HG03103 (cell line): ENCODE results near the gene SNX10.
A peak's percentile ranks its signal among the peaks of the same experiment; 100 is the strongest.
"Not testable (repeated sequence)": the region's sequence is repeated elsewhere in the genome, so short reads cannot be mapped to it uniquely, and the experiment has no call there.

Experiments
- ATAC-seq: cut with Tn5 transposase; IDR thresholded peaks from one replicate; pipeline ENCODE4 v1.9.1; 2021; ENCODE audit warnings: low read depth; ENCODE audit not compliant: unreplicated experiment

SNX10 gene, protein sequence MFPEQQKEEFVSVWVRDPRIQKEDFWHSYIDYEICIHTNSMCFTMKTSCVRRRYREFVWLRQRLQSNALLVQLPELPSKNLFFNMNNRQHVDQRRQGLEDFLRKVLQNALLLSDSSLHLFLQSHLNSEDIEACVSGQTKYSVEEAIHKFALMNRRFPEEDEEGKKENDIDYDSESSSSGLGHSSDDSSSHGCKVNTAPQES

GRCh38 chr7:26291699-26292538, at the start of gene SNX10:
Gene SNX10, plus strand, starts transcription at chr7:26291862. Its CDS starts 54,581 bp downstream, at chr7:26346443.
- peak; percentile 72 for ATAC-seq

GRCh38 chr7:26245150-26245549, 46.5 kb upstream of the SNX10 start:
- ATAC-seq, result no peak

DNA sequence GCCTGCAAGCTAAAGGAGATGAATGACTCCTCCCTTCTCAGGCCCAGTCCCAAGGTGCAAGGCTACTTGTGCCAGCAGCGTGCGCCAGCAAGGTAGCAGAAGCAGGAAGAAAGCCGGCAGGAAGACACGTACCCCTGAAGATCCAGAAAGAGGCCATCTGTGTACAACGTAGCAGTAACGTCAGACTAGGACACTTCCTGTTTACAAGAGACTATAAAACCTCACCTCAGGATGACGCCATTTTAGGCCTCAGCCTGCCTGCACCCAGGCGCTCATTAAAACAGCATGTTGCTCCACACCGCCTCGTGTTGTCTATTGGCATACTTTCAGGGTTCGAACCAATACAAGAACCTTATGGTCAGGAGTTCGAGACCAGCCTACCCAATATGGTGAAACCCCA, 41.4 kb upstream of the SNX10 start:
- no peak for ATAC-seq

DNA sequence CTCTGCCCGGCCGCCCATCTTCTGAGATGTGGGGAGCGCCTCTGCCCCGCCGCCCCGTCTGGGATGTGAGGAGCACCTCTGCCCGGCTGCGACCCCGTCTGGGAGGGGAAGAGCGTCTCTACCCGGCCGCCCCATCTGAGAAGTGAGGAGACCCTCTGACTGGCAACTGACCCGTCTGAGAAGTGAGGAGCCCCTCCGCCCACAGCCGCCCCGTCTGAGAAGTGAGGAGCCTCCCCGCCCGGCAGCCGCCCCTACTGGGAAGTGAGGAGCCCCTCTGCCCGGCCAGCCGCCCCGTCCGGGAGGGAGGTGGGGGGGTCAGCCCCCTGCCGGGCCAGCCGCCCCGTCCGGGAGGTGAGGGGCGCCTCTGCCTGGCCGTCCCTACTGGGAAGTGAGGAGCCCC, 29.8 kb upstream of the SNX10 start:
- ATAC-seq, result not testable (repeated sequence)

DNA sequence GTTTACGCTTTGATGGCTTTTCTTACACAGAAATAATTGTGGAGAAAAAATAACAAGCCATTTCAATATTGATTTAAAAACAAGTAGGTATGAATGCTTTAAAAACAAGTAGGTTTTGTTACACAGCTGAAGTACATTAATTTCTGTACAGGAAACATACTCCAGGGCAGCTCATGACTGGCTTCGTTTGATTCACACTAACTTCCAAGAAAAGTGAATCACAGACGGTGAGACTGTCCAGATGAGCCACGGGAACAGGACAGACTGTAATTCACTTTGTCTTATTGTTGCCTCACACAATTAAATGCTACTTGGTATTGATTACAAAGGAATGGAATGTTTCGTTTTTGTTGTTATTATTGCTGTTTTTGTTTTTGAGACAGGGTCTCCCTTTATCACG, 26.6 kb upstream of the SNX10 start:
- ATAC-seq, result no peak

GRCh38 chr7:26265499-26266075, 26.1 kb upstream of the SNX10 start:
- ATAC-seq, result no peak

- ATAC-seq, result no peak
Observed at GRCh38 chr7:26267601-26268166, 24.0 kb upstream of the SNX10 start.

DNA sequence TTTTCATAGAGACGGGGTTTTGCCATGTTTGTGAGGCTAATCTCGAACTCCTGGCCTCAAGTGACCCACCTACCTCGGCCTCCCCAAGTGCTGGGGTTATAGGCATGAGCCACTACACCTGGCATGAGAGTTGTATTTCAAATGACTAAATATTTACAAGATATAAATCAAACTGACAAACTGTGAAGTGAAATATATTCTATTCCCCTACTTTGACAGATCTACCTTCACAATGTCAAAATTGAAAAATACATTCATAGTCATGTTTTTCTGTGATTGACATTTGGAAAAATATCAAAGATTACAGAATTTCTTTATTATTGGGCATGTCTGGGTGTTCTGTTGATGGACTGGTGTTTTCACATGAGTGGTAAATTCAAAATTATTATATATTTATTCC, 16.4 kb upstream of the SNX10 start:
- ATAC-seq, result no peak

DNA sequence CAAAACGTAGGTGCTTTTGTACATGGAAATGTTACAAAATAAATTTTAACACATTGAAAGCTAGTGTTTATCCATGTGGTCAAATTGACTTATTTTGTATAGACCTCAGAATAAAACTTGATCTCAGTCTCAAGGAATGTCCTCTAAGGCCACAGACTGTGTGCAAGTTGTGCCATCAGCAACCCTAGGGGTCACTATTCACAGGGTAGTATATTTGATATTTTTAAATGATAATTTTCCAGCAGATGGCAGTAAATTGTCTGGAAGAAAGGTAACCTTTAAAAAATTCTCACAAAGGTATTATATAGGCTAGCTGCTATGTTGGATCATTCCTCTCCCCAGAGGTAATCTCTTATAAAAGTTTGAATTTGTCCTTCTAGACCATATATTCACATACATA, 12.9 kb upstream of the SNX10 start:
- no peak for ATAC-seq

- no peak for ATAC-seq
Observed at GRCh38 chr7:26279405-26279804, 12.3 kb upstream of the SNX10 start.

GRCh38 chr7:26280097-26280496, 11.6 kb upstream of the SNX10 start:
- no peak for ATAC-seq

DNA sequence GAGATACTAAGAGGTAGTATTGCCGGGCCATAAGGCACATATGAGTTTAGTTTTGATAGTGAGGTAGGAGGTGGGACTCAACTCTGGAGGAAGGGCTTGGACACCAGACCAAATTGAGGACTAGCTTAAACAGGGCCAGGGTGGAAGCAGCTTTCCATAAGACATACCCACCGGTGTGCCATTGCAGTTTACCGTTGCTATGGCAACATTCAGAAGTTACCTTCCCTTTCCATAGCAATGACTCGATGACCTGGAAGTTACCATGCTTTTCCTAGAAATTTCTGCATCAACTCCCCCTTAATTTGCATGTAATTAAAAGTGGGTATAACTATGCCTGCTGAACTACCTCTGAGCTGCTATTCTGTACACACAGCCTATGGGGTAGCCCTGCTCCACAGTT, 10.9 kb upstream of the SNX10 start:
- ATAC-seq, result no peak

GRCh38 chr7:26284477-26284876, 7.2 kb upstream of the SNX10 start:
- no peak for ATAC-seq

GRCh38 chr7:26284995-26285632, 6.5 kb upstream of the SNX10 start:
- ATAC-seq, result no peak

DNA sequence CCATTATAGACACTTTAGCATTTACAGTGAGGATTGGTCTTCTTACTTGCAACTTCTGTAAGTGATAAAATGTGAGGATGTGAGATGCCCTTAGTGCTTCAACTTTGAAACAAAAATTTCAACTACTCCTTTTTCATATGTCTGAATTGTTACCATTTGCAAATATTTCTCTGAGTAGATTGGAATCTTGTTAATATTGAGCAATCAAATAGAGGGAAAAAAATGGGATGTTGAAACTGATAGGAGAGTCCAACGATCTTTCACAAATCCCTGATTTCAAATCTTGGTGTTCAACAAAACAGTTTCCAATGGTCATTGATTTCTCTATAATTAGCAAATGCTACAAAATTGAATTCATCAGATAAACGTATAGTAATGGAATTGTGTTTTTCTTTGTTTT, 5.5 kb upstream of the SNX10 start:
- ATAC-seq, result no peak

DNA sequence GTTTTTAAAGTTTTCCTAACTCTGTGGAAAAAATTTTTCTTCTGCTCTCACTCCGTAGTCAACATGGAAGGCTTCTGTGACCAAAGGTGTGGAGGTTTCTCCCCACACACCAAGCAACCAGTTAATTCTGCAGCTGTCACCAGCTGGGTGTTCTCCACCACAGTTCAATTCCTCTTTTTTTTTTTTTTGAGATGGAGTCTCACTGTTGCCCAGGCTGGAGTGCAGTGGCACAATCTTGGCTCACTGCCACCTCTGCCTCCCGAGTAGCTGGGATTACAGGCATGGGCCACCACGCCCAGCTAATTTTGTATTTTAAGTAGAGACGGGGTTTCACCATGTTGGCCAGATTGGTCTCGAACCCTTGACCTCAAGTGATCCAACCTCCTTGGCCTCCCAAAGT, 3.5 kb upstream of the SNX10 start:
- ATAC-seq, result not testable (repeated sequence)

- ATAC-seq, result no peak
Observed at GRCh38 chr7:26291251-26291650, 411 bp upstream of the SNX10 start.

DNA sequence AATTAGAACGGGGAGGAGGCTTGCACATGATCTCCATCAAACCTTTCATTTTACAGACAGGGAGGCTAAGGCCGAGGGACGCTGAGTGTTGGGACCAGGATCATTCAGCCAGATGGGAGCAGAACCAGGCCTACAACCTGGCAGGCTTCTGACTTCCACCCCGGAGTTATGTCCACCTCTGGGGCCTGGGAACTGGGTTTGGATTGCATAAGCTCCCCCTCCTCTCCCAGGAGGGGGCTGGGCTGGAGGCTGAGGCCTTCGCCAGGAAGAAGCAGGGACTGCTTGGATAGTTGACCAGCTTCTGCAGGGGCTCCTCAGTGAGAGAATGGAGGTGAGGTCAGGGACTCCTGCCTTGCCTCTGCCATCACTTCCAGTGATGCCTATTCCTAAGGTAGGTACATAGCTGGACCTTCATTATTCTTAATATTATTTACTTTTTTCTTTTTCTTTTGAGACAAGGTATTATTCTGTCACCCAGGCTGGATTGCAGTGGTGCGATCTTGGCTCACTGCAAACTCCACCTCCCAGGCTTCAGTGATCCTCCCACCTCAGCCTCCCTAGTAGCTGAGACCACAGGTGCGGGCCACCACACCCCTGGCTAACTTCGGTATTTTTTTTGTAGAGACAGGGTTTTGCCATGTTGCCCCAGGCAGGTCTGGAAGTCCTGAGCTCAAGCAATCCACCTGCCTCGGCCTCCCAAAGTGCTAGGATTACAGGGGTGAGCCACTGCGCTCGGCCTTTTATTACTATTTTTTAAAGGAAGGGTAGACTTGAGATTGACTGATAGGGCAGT, 1.3 kb downstream of the SNX10 start:
- no peak for ATAC-seq

- ATAC-seq, result peak; percentile 69
Observed at GRCh38 chr7:26293569-26294308, 2.1 kb downstream of the SNX10 start.

DNA sequence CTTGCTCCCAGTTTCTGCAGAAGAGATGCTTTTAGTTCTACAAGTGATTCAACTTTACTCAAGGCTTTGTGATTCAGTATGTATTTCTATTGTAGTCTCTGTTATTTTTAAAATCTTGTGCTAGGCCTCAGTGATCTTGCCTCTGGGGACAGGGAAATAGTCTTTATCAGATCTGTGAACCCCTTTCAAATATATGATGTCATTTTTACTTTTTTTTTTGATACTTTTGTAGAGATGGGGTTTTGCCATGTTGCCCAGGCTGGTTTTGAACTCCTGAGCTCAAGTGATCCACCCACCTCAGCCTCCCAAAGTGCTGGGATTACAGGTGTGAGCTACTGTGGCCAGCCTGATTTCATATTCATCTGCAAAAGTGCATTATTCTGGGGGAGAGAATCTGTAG, 3.4 kb downstream of the SNX10 start:
- no peak for ATAC-seq
